Pancreas (tissue), 10 donors: ENCODE data around the gene SIL1. TPM values are rescaled to one million over a fixed set of nuclear protein-coding genes. Genes with fewer than 3 reads are reported as not detected.
A peak's percentile ranks its signal among the peaks of the same experiment; 100 is the strongest.

Experiments used
- ATAC-seq, 4 donors: fragments of 200-7000 bp; cut with Tn5 transposase; one replicate each; pipeline versions ENCODE4 v1.8.0 to v1.9.1; 2020; ENCODE audit warnings: mild to moderate bottlenecking in 4 of 4, moderate library complexity in 4 of 4
- DNase-seq, 6 donors: peaks; one replicate each; pipeline ENCODE4 v3.0.0-alpha.2; 2020
- FAIRE-seq: peaks from 2 replicates; lab custom pipeline; 2012; peaks lifted over from hg19 to GRCh38; lab: Jason Lieb, UNC
- H3K27ac ChIP-seq, 4 donors: fragments of 200-600 bp; sonication (generic); 1 replicate in 3 of 4; 2 replicates in 1 of 4; pipeline versions ENCODE4 v1.5.0 to v1.8.0; 2020
- H3K27me3 ChIP-seq, 4 donors: fragments of 200-600 bp; one replicate each; pipeline ENCODE4 v1.8.0; 2021
- H3K36me3 ChIP-seq, 3 donors: fragments of 200-600 bp; sonication (generic) in 1 of 3; one replicate each; pipeline versions ENCODE4 v1.5.0 to v1.8.0; 2020 to 2021
- H3K4me1 ChIP-seq, 3 donors: fragments of 200-600 bp; one replicate each; pipeline ENCODE4 v1.8.0; 2021
- H3K4me3 ChIP-seq, 4 donors: fragments of 200-600 bp; sonication (generic) in 2 of 4; one replicate each; pipeline versions ENCODE4 v1.5.0 to v1.8.0; 2020 to 2021
- H3K9me3 ChIP-seq, 4 donors: fragments of 200-600 bp; one replicate each; pipeline ENCODE4 v1.8.0; 2021
- CTCF ChIP-seq, 4 donors: fragments of 200-600 bp; sonication (generic) in 3 of 4; IDR thresholded peaks; one replicate each; pipeline versions ENCODE4 v1.5.0 to v1.8.0; 2021; ENCODE audit warnings: antibody characterized with exemption in 4 of 4
- WGBS, 2 donors: extraction: QIAGEN DNeasy Blood & Tissue Kit; methylation state at CpG; one replicate each; pipeline ENCODE4 v1.1.7; 2013; 5-methylcytosine and 5-hydroxymethylcytosine counted together
- intact Hi-C, 3 donors: fragments of 100-400 bp; cut with DNase I; formaldehyde crosslinking; loops; one replicate each; pipeline versions ENCODE4 v1.11.1 to v1.14.2; 2022
- polyA plus RNA-seq, 2 donors: library from polyadenylated mRNA; stranded (reverse); fragments of 200-250 nt; gene quantifications; one replicate each; pipeline ENCODE4 v1.2.3, GENCODE V29; 2013
- total RNA-seq, 6 donors: library from RNA; stranded (reverse); fragmentation: NEBNext Ultra II Directional in 4 of 6; extraction: Animal tissue kit (Norgen Biotek cat#: 25700) in 4 of 6; gene quantifications; one replicate each; pipeline versions ENCODE4 v1.2.1 to v1.2.4, GENCODE V29; 2021 to 2023
- donor health status: healthy with polysubstance abuse.
- donor health status: DM: no; HTN: no; CAD: no; lungs with moderate emphysema.
- donor health status: DM: no; HTN: no; CAD: no.
- donor health status: control.
- donor health status: control.
- donor health status: Bipolar disorder and iron deficiency.
- donor health status: DM: yes; HTN: yes; CAD: no.
- donor health status: DM: no; HTN: no; CAD: no.
- donor health status: DM: no; HTN: no; CAD: no.
- donor health status: DM: yes; HTN: yes; CAD: no.

The SIL1 gene
- total and polyA plus RNA-seq, 8 donors: 38.6 to 119 (median 55.0) TPM

- DNase-seq: no peak
- 62 to 63% methylated on average over 9 of the region's 9 CpGs for WGBS, 2 donors
- no peak for ATAC-seq
- Histone ChIP-seq H3K36me3 (no peaks in the 10 kb centered on the region), H3K4me1 (peaks cover 32 to 47% (median 33%) of the 10 kb centered on the region in 3 donors), H3K27ac (peak overlapping the region in 2 of 4 donors; percentile 24 to 31), H3K4me3 (no peak overlapping the region), H3K9me3 (no peaks in the 10 kb centered on the region), H3K27me3 (no peaks in the 10 kb centered on the region)
- TF ChIP-seq CTCF (IDR thresholded peaks at IDR 0.05): no peak
- FAIRE-seq: no peak
- intact Hi-C loops: no loop called here
Measured at GRCh38 chr5:139150367-139150999, 47.7 kb downstream of the SIL1 start.

GRCh38 chr5:139149477-139150199 is 48.5 kb downstream of the SIL1 start:
- FAIRE-seq (no peak), DNase-seq (no peak), ATAC-seq (peak in 3 of 4 donors; percentile 24 to 54 (median 35))
- Histone ChIP-seq H3K27me3 (no peaks in the 10 kb centered on the region), H3K9me3 (no peaks in the 10 kb centered on the region), H3K4me3 (no peak overlapping the region), H3K36me3 (no peaks in the 10 kb centered on the region), H3K27ac (peak overlapping the region in 2 of 4 donors; percentile 24 to 31), H3K4me1 (peaks cover 33 to 47% (median 34%) of the 10 kb centered on the region in 3 donors)
- intact Hi-C loops: no loop called here
- TF ChIP-seq CTCF (IDR thresholded peaks at IDR 0.05): no peak
- 42 to 55% methylated on average over 3 of the region's 3 CpGs for WGBS, 2 donors

- no peak for FAIRE-seq
- TF ChIP-seq CTCF (IDR thresholded peaks at IDR 0.05): no peak
- Histone ChIP-seq H3K9me3 (no peaks in the 10 kb centered on the region), H3K4me3 (no peak overlapping the region), H3K36me3 (no peaks in the 10 kb centered on the region), H3K27me3 (no peaks in the 10 kb centered on the region), H3K4me1 (peaks cover 33 to 47% (median 34%) of the 10 kb centered on the region in 3 donors), H3K27ac (peak overlapping the region in 2 of 4 donors; percentile 31 to 73)
- no peak for ATAC-seq
- intact Hi-C loops: no loop called here
- 47 to 50% methylated on average over 5 of the region's 5 CpGs for WGBS, 2 donors
- no peak for DNase-seq
Measured at GRCh38 chr5:139148986-139149385, 49.2 kb downstream of the SIL1 start.

GRCh38 chr5:139148306-139148705 is 49.9 kb downstream of the SIL1 start:
- peak; percentile 79 to 86 (median 82) for ATAC-seq
- intact Hi-C loops: no loop called here
- H3K9me3 ChIP-seq: no peaks in the 10 kb centered on the region
- H3K4me3 ChIP-seq: no peak overlapping the region
- no peak for FAIRE-seq
- WGBS, 2 donors: 23 to 43% methylated on average over 2 of the region's 2 CpGs
- peaks cover 33 to 47% (median 34%) of the 10 kb centered on the region in 3 donors for H3K4me1 ChIP-seq
- no peak for TF ChIP-seq CTCF (IDR thresholded peaks at IDR 0.05)
- H3K27ac ChIP-seq: peak overlapping the region in 2 of 4 donors; percentile 31 to 73
- no peaks in the 10 kb centered on the region for H3K36me3 ChIP-seq
- no peaks in the 10 kb centered on the region for H3K27me3 ChIP-seq
- DNase-seq: peak in 4 of 6 donors; percentile 52 to 63 (median 58)
